ENCODE measurements around the gene TRIM58.

GRCh38 chr1:247855911-247856310 is 1.1 kb upstream of the TRIM58 start:
- TF ChIP-seq CTCF (conservative IDR thresholded peaks at IDR 0.05; ENCODE audit: low read depth, low read length) (no peak), POLR2A (IDR thresholded peaks at IDR 0.05; ENCODE audit: low read depth, low read length) (no peak), MAFK (IDR thresholded peaks at IDR 0.05; ENCODE audit: low read depth, low read length) (no peak), RCOR1 (IDR thresholded peaks at IDR 0.05; ENCODE audit: insufficient replicate concordance, low read length) (no peak), RFX5 (IDR thresholded peaks at IDR 0.05; ENCODE audit: low read depth, low read length) (no peak), CEBPB (IDR thresholded peaks at IDR 0.05; ENCODE audit: low read depth, low read length) (no peak), BHLHE40 (IDR thresholded peaks at IDR 0.05; ENCODE audit: low read depth, low read length) (no peak), CHD1 (IDR thresholded peaks at IDR 0.05; ENCODE audit: low read depth, low read length) (no peak), MAZ (IDR thresholded peaks at IDR 0.05; ENCODE audit: borderline replicate concordance, low read depth, low read length) (no peak), RAD21 (IDR thresholded peaks at IDR 0.05; ENCODE audit: low read length) (no peak), NFE2L2 (IDR thresholded peaks at IDR 0.05; ENCODE audit: low read depth, low read length) (no peak), ELK1 (IDR thresholded peaks at IDR 0.05; ENCODE audit: borderline replicate concordance, low read depth, low read length) (no peak), FOS (IDR thresholded peaks at IDR 0.05; ENCODE audit: low read depth, low read length) (no peak), MXI1 (IDR thresholded peaks at IDR 0.05; ENCODE audit: borderline replicate concordance, low read depth, low read length) (no peak)

All from IMR-90 (cell line).